Fibroblast of lung (primary cell): ENCODE measurements around the gene SPRTN. TPM values are rescaled to one million over a fixed set of nuclear protein-coding genes. Genes with fewer than 3 reads are reported as not detected.

Experiments
- DNase-seq, 2 donors: peaks; one replicate each; pipeline versions ENCODE4 v3.0.0 to v3.0.0-alpha.2; 2010; ENCODE audit warnings: low read depth in 2 of 2
- H2AFZ ChIP-seq: 2 replicates; pipeline ENCODE4 v1.5.1; 2012; ENCODE audit warnings: low read length, control low read depth, inconsistent platforms
- H3K27ac ChIP-seq: 2 replicates; pipeline ENCODE4 v1.5.1; 2011; ENCODE audit warnings: low read length, control low read depth; ENCODE audit not compliant: insufficient read depth
- H3K27me3 ChIP-seq: 2 replicates; pipeline ENCODE4 v1.5.1; 2011; ENCODE audit warnings: mild to moderate bottlenecking, low read length; ENCODE audit not compliant: control insufficient read depth, insufficient read depth
- H3K36me3 ChIP-seq: 2 replicates; pipeline ENCODE4 v1.5.1; 2011; ENCODE audit warnings: low read length; ENCODE audit not compliant: control insufficient read depth, insufficient read depth
- H3K4me1 ChIP-seq: 2 replicates; pipeline ENCODE4 v1.5.1; 2011; ENCODE audit warnings: low read length; ENCODE audit not compliant: control insufficient read depth, insufficient read depth; ENCODE audit errors: extremely low read depth
- H3K4me2 ChIP-seq: 2 replicates; pipeline ENCODE4 v1.5.1; 2011; ENCODE audit warnings: low read length, control low read depth; ENCODE audit not compliant: insufficient read depth; ENCODE audit errors: extremely low read depth
- H3K4me3 ChIP-seq, 4 experiments: fragments of 200-600 bp in 1 of 4; sonication (generic) in 1 of 4; replicated peaks in 1 of 4; 2 replicates each; pipeline ENCODE4 v1.5.1; 2011 to 2016; ENCODE audit warnings: low read length in 4 of 4, low read depth in 3 of 4, mild to moderate bottlenecking in 3 of 4, control low read depth in 2 of 4, inconsistent platforms in 1 of 4, mixed read lengths in 1 of 4; ENCODE audit not compliant: insufficient read depth in 1 of 4; ENCODE audit errors: control extremely low read depth in 1 of 4
- H3K79me2 ChIP-seq: 2 replicates; pipeline ENCODE4 v1.5.1; 2012; ENCODE audit warnings: mild to moderate bottlenecking, low read length, inconsistent platforms; ENCODE audit not compliant: control insufficient read depth, insufficient read depth
- H3K9ac ChIP-seq: 2 replicates; pipeline ENCODE4 v1.5.1; 2011; ENCODE audit warnings: mild to moderate bottlenecking, low read length, control low read depth; ENCODE audit not compliant: insufficient read depth
- H3K9me3 ChIP-seq: 2 replicates; pipeline ENCODE4 v1.5.1; 2012; ENCODE audit warnings: low read depth, low read length; ENCODE audit not compliant: control insufficient read depth, insufficient read depth
- H4K20me1 ChIP-seq: 2 replicates; pipeline ENCODE4 v1.5.1; 2011; ENCODE audit warnings: low read length; ENCODE audit not compliant: control insufficient read depth, insufficient read depth; ENCODE audit errors: extremely low read depth
- CTCF ChIP-seq, 2 donors: IDR thresholded peaks in 1 of 2; conservative IDR thresholded peaks in 1 of 2; 1 replicate in 1 of 2; 2 replicates in 1 of 2; pipeline ENCODE4 v1.5.1; 2011 to 2012; ENCODE audit warnings: low read length in 2 of 2, control low read depth in 1 of 2, inconsistent platforms in 1 of 2, low read depth in 1 of 2, mild to moderate bottlenecking in 1 of 2
- EZH2 ChIP-seq: IDR thresholded peaks from 2 replicates; pipeline ENCODE4 v1.5.1; 2012; ENCODE audit warnings: low read length, control low read depth, mild to moderate bottlenecking; ENCODE audit errors: missing control alignments
- polyA plus RNA-seq, 2 donors: library from polyadenylated mRNA; depleted of rRNA in 1 of 2; stranded (reverse) in 1 of 2; unstranded in 1 of 2; fragments of >200 nt; gene quantifications; 2 replicates each; pipeline ENCODE4 v1.2.1, GENCODE V29; 2011 to 2012; ENCODE audit warnings: missing spikeins in 1 of 2
- total RNA-seq: library from RNA; depleted of rRNA; stranded (reverse); fragments of >200 nt; gene quantifications from 2 replicates; pipeline ENCODE4 v1.2.1, GENCODE V29; 2014

SPRTN gene
- total and polyA plus RNA-seq, 2 donors (not counting 1 experiment from before 2014, with no cell fraction given): 9.5 to 16.0 TPM

- Histone ChIP-seq H3K9me3 (no peaks in the 10 kb centered on the region), H4K20me1 (no peaks in the 10 kb centered on the region), H3K4me2 (no peak overlapping the region), H3K36me3 (no peaks in the 10 kb centered on the region), H2AFZ (no peak overlapping the region), H3K27me3 (no peaks in the 10 kb centered on the region), H3K79me2 (no peaks in the 10 kb centered on the region), H3K4me1 (no peaks in the 10 kb centered on the region), H3K27ac (no peak overlapping the region), H3K4me3 (no peak overlapping the region), H3K9ac (no peak overlapping the region)
- TF ChIP-seq CTCF (conservative IDR thresholded peaks at IDR 0.05 in 1 of 2, IDR thresholded peaks at IDR 0.05 in 1 of 2; ENCODE audit: low read depth in 1 of 2, low read length in 2 of 2) (no peak), EZH2 (no peak)
- no peak for DNase-seq
Observed at GRCh38 chr1:231322880-231323530, 15.1 kb upstream of the SPRTN start.

DNA sequence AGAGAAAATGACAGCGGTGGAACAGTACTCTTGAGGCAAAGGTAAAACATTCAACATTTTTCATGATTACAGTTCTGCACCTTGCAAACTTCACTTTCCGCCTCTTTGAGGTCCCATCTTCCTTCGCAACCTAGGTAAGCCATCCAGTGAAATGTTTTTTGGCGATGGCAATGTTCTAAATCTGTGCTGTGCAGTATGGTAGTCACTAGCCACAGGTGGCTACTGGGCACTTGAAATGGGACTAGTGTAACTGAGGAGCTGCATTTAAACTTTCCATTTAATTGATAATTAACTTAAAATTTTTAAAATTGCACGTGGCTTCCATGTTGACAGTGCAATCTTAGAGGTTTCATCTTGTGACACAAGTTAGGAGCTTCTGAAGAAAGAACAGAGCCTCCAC is 13.4 kb upstream of the SPRTN start:
- TF ChIP-seq EZH2 (no peak), CTCF (conservative IDR thresholded peaks at IDR 0.05 in 1 of 2, IDR thresholded peaks at IDR 0.05 in 1 of 2; ENCODE audit: low read depth in 1 of 2, low read length in 2 of 2) (no peak)

DNA sequence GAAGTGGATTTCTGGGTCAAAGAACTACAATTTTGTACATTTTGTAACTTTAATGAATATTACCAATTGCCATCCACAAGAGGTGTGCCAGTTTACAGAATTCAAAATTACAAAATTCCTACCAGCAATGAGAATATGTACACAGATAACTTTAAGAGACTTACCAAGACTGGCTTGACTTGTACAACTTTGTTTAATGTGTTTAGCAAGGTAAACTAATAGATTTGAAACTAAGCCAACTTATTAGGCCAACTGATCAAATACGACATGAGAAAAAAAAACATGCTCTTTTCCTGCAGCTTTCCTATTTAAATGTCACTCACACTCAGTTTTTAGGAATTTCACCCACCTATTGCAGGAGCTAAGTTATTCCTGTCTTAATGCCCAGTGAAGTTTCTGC is 11.8 kb upstream of the SPRTN start:
- Histone ChIP-seq H3K4me3 (no peak overlapping the region), H3K27ac (no peak overlapping the region), H3K4me1 (no peaks in the 10 kb centered on the region), H2AFZ (no peak overlapping the region), H3K36me3 (no peaks in the 10 kb centered on the region), H3K9me3 (no peaks in the 10 kb centered on the region), H3K9ac (no peak overlapping the region), H3K27me3 (no peaks in the 10 kb centered on the region), H3K79me2 (no peaks in the 10 kb centered on the region), H4K20me1 (no peaks in the 10 kb centered on the region), H3K4me2 (no peak overlapping the region)
- TF ChIP-seq EZH2: no peak
- no peak for TF ChIP-seq CTCF (conservative IDR thresholded peaks at IDR 0.05 in 1 of 2, IDR thresholded peaks at IDR 0.05 in 1 of 2; ENCODE audit: low read depth in 1 of 2, low read length in 2 of 2)
- no peak for DNase-seq

More for the DNA sequence above, 13.4 kb upstream of the SPRTN start:
- Histone ChIP-seq H3K79me2 (no peaks in the 10 kb centered on the region), H3K27ac (no peak overlapping the region), H3K9ac (no peak overlapping the region), H3K4me3 (no peak overlapping the region), H3K27me3 (no peaks in the 10 kb centered on the region), H3K36me3 (no peaks in the 10 kb centered on the region), H3K4me1 (no peaks in the 10 kb centered on the region), H4K20me1 (no peaks in the 10 kb centered on the region), H3K9me3 (no peaks in the 10 kb centered on the region), H3K4me2 (no peak overlapping the region), H2AFZ (no peak overlapping the region)
- DNase-seq: no peak
